Vagina (tissue), 2 donors: ENCODE data around the gene ETV3. TPM values are rescaled to one million over a fixed set of nuclear protein-coding genes. Genes with fewer than 3 reads are reported as not detected.

Experiments used
- DNase-seq, 2 donors: peaks; one replicate each; pipeline ENCODE4 v3.0.0-alpha.2; 2017; ENCODE audit errors: extremely low spot score in 2 of 2
- H3K27ac ChIP-seq: fragments of 200-600 bp; sonication (generic); one replicate; pipeline ENCODE4 v1.5.1; 2019
- H3K27me3 ChIP-seq: fragments of 200-600 bp; sonication (generic); one replicate; pipeline ENCODE4 v1.5.1; 2019
- H3K36me3 ChIP-seq, 2 donors: fragments of 200-600 bp; sonication (generic); one replicate each; pipeline ENCODE4 v1.5.1; 2017 to 2019
- H3K4me1 ChIP-seq: fragments of 200-600 bp; sonication (generic); one replicate; pipeline ENCODE4 v1.5.1; 2019
- H3K4me3 ChIP-seq, 2 donors: fragments of 200-600 bp; sonication (generic); 1 replicate in 1 of 2; 2 replicates in 1 of 2; pipeline ENCODE4 v1.5.1; 2016 to 2019
- H3K9me3 ChIP-seq: fragments of 200-600 bp; sonication (generic); one replicate; pipeline ENCODE4 v1.5.1; 2019
- POLR2A ChIP-seq, 2 donors: fragments of 450-650 bp; IDR thresholded peaks; one replicate each; pipeline ENCODE4 v1.6.1; 2017; ENCODE audit warnings: antibody characterized with exemption in 2 of 2, mild to moderate bottlenecking in 2 of 2, moderate library complexity in 2 of 2
- POLR2AphosphoS5 ChIP-seq, 2 donors: sonication (generic); formaldehyde crosslinking; IDR thresholded peaks; one replicate each; pipeline ENCODE4 v1.9.0; 2017; ENCODE audit warnings: antibody characterized with exemption in 2 of 2, mild to moderate bottlenecking in 2 of 2, low read depth in 1 of 2; ENCODE audit not compliant: insufficient read depth in 1 of 2
- intact Hi-C: fragments of 100-400 bp; cut with DNase I; formaldehyde crosslinking; loops from one replicate; pipeline ENCODE4 v1.15.1; 2023
- total RNA-seq: library from RNA; depleted of rRNA; stranded (reverse); fragments of >200 nt; gene quantifications from one replicate; pipeline ENCODE4 v1.2.3, GENCODE V29; 2016
- TF ChIP-seq, protein P1 (sequence below), 3 experiments: fragments of 450-650 bp in 2 of 3; fragments of 200-600 bp in 1 of 3; sonication (generic) in 1 of 3; IDR thresholded peaks; one replicate each; pipeline ENCODE4 v1.5.1; 2017 to 2019; ENCODE audit warnings: antibody characterized with exemption in 3 of 3, mild to moderate bottlenecking in 2 of 3, moderate library complexity in 2 of 3

ETV3 gene
- total RNA-seq, 1 donor from 2014 or later, result 37.3 TPM

- peaks cover 64% of the 10 kb centered on the region for H3K4me1 ChIP-seq
- peaks cover 9 to 49% of the 10 kb centered on the region in 2 donors for H3K36me3 ChIP-seq
- H3K27ac ChIP-seq, result peak overlapping the region; percentile 99
- no peaks in the 10 kb centered on the region for H3K27me3 ChIP-seq
- H3K9me3 ChIP-seq, result no peaks in the 10 kb centered on the region
- TF ChIP-seq POLR2AphosphoS5 (IDR thresholded peaks at IDR 0.05; ENCODE audit: insufficient read depth in 1 of 2, low read depth in 1 of 2), result no peak
- TF ChIP-seq, protein P1, sequence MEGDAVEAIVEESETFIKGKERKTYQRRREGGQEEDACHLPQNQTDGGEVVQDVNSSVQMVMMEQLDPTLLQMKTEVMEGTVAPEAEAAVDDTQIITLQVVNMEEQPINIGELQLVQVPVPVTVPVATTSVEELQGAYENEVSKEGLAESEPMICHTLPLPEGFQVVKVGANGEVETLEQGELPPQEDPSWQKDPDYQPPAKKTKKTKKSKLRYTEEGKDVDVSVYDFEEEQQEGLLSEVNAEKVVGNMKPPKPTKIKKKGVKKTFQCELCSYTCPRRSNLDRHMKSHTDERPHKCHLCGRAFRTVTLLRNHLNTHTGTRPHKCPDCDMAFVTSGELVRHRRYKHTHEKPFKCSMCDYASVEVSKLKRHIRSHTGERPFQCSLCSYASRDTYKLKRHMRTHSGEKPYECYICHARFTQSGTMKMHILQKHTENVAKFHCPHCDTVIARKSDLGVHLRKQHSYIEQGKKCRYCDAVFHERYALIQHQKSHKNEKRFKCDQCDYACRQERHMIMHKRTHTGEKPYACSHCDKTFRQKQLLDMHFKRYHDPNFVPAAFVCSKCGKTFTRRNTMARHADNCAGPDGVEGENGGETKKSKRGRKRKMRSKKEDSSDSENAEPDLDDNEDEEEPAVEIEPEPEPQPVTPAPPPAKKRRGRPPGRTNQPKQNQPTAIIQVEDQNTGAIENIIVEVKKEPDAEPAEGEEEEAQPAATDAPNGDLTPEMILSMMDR (IDR thresholded peaks at IDR 0.05), result no peak
- no peak for TF ChIP-seq POLR2A (IDR thresholded peaks at IDR 0.05)
- peak overlapping the region in 1 of 2 donors; percentile 99 for H3K4me3 ChIP-seq
- no peak for DNase-seq
- intact Hi-C loops, result no loop called here
Measured at GRCh38 chr1:157136133-157136532, 2.1 kb downstream of the ETV3 start.

GRCh38 chr1:157135646-157136045 is 2.5 kb downstream of the ETV3 start:
- TF ChIP-seq POLR2A (IDR thresholded peaks at IDR 0.05) (no peak), POLR2AphosphoS5 (IDR thresholded peaks at IDR 0.05; ENCODE audit: insufficient read depth in 1 of 2, low read depth in 1 of 2) (no peak)
- TF ChIP-seq, protein P1 (IDR thresholded peaks at IDR 0.05), result no peak
- intact Hi-C loops, result no loop called here
- Histone ChIP-seq H3K27ac (peak overlapping the region; percentile 99), H3K4me1 (peaks cover 64% of the 10 kb centered on the region), H3K4me3 (no peak overlapping the region), H3K27me3 (no peaks in the 10 kb centered on the region), H3K9me3 (no peaks in the 10 kb centered on the region), H3K36me3 (peaks cover 9 to 54% of the 10 kb centered on the region in 2 donors)
- no peak for DNase-seq

- H3K36me3 ChIP-seq, result peaks cover 9 to 59% of the 10 kb centered on the region in 2 donors
Measured at GRCh38 chr1:157135070-157135469, 3.1 kb downstream of the ETV3 start.

DNA sequence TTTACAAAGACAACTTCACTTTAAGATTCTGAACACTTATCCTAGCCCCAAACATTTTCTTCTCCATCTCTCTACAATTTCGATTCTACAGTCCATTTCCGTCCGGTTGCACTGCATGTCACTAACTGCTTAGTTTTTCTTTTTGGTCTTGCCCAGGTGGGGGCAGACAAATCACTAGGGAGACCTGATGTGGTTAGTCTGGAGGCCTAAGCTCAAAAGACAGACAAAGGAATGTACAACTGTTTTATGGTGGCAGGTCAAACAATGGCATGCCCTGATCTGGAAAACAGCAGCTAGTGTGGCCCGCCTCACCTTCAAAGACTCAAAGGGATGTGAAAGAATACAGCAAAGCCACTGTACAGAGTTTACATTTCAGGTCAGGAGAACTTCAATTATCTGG is 3.8 kb downstream of the ETV3 start:
- Histone ChIP-seq H3K27ac (peak overlapping the region; percentile 16), H3K27me3 (no peaks in the 10 kb centered on the region), H3K36me3 (peaks cover 9 to 66% of the 10 kb centered on the region in 2 donors), H3K4me3 (no peak overlapping the region), H3K9me3 (no peaks in the 10 kb centered on the region), H3K4me1 (peaks cover 64% of the 10 kb centered on the region)
- TF ChIP-seq POLR2A (IDR thresholded peaks at IDR 0.05), result no peak
- TF ChIP-seq, protein P1 (IDR thresholded peaks at IDR 0.05), result no peak
- no peak for TF ChIP-seq POLR2AphosphoS5 (IDR thresholded peaks at IDR 0.05; ENCODE audit: insufficient read depth in 1 of 2, low read depth in 1 of 2)
- intact Hi-C loops, result no loop called here
- no peak for DNase-seq

More at GRCh38 chr1:157135070-157135469, 3.1 kb downstream of the ETV3 start:
- peaks cover 64% of the 10 kb centered on the region for H3K4me1 ChIP-seq
- intact Hi-C loops, result no loop called here
- H3K27me3 ChIP-seq, result no peaks in the 10 kb centered on the region
- DNase-seq, result no peak
- H3K9me3 ChIP-seq, result no peaks in the 10 kb centered on the region
- TF ChIP-seq POLR2A (IDR thresholded peaks at IDR 0.05) (no peak), POLR2AphosphoS5 (IDR thresholded peaks at IDR 0.05; ENCODE audit: insufficient read depth in 1 of 2, low read depth in 1 of 2) (no peak)
- TF ChIP-seq, protein P1 (IDR thresholded peaks at IDR 0.05), result no peak
- H3K27ac ChIP-seq, result no peak overlapping the region
- H3K4me3 ChIP-seq, result no peak overlapping the region

DNA sequence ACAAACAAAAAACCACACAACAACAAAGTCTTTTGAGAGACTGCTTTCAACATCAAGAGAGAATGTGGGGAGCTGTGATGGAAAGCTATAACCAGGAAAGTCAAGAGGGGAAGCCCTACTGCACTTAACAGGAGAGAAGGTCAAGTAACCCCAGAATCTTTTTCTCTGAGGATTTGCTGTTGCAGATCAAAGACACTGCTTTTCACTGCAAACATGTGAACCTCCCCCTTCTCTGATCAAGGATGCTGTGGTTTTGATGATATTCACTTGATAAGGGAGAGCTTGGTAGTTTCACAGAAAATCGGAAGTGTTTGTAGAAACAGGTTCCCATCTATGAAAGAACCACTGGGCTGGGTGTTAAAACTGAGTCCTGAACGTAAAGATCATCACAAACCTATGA is 4.8 kb downstream of the ETV3 start:
- H3K4me3 ChIP-seq, result no peak overlapping the region
- no peaks in the 10 kb centered on the region for H3K27me3 ChIP-seq
- TF ChIP-seq POLR2AphosphoS5 (IDR thresholded peaks at IDR 0.05; ENCODE audit: insufficient read depth in 1 of 2, low read depth in 1 of 2), result no peak
- TF ChIP-seq, protein P1 (IDR thresholded peaks at IDR 0.05), result no peak
- TF ChIP-seq POLR2A (IDR thresholded peaks at IDR 0.05), result no peak
- intact Hi-C loops, result no loop called here
- peaks cover 59% of the 10 kb centered on the region for H3K4me1 ChIP-seq
- H3K27ac ChIP-seq, result peak overlapping the region; percentile 60
- no peaks in the 10 kb centered on the region for H3K9me3 ChIP-seq
- H3K36me3 ChIP-seq, result peaks cover 9 to 75% of the 10 kb centered on the region in 2 donors
- no peak for DNase-seq
